PC-9 (cell line): ENCODE measurements around the gene TPRG1.
A peak's percentile ranks its signal among the peaks of the same experiment; 100 is the strongest.

Experiments
- CTCF ChIP-seq: fragments of 200-600 bp; sonication (generic); conservative IDR thresholded peaks from 2 replicates; pipeline ENCODE4 v1.6.1; 2017; ENCODE audit warnings: mixed run types, antibody characterized with exemption, mild to moderate bottlenecking, moderate library complexity
- EZH2 ChIP-seq: fragments of 200-600 bp; sonication (generic); IDR thresholded peaks from 2 replicates; pipeline ENCODE4 v1.8.0; 2017; ENCODE audit warnings: antibody characterized with exemption, low read depth

DNA sequence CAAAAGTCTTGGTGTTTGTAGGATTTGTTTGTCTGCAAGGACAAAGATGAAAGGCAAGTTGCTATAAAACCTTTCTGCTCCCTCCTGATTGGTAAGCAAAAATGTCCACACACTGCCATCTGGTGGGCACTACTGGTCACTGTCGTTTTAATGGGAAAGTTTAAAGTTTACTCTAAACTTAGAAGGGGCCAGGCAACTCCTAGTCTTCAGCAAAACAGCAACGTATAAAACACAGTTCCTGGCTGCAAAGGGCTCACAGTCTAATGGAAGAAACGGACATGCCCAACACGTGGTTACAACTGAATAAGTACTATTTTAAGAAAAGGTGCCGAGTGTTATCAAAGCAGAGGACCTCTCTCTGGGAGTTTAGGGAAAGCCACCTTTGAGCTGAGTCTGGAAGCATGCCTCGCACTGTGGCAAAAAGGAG, 23.7 kb upstream of the TPRG1 start:
- peak; percentile 97 for TF ChIP-seq CTCF
- TF ChIP-seq EZH2 = no peak
